GM18519 (cell line): ENCODE measurements around the gene APOM.

Source experiments
- ATAC-seq: cut with Tn5 transposase; IDR thresholded peaks from one replicate; pipeline ENCODE4 v1.9.1; 2021; ENCODE audit warnings: mild to moderate bottlenecking, moderate library complexity; ENCODE audit not compliant: unreplicated experiment, low FRiP score

Gene APOM

DNA sequence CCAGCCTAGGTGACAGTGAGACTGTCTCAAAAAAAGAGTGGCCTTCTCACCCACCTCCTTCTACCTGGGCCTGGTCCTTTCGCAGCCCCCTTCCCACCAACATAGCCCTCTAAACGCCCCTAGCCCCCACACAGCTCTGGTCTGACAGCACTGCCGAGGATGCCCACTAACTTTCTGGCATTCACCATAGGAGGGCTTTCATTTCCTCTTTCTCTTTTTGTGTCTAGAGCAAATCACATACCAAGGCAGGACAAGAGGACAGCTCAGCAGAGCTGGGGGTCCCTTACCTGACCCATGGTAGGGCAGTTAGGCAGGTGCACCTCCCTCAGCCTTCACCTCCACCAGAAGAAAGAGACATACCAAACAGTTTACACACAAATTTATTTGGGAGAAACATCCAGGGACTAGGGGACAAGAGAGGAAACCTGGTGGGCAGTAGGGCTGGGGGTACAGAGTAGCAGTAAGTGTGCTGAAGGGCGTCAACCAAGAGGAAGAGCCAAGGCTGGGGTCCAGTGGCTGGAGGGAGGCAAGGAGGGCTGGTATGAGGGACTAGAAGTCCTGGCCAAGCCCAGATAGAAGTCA is 20.7 kb downstream of the APOM start:
- ATAC-seq, result no peak

DNA sequence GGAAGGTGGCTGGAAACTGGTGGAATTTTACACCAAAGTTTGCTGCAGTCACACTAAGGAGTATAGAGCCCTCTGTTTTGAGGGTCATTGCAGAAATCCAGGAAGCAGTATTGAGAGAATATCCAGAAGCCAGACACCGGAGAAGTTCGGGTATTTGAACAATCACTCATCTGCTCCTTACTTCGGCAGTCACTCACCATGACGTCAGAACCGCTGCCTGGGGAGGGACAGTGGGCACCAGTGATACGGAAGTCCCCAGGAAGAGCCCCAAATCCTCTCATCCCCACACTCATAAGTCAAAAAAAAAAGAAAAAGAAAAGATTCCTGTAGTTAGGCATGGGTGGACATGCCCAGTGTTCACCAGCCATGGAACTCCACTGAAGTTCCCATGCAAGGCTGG is 21.2 kb downstream of the APOM start:
- no peak for ATAC-seq

DNA sequence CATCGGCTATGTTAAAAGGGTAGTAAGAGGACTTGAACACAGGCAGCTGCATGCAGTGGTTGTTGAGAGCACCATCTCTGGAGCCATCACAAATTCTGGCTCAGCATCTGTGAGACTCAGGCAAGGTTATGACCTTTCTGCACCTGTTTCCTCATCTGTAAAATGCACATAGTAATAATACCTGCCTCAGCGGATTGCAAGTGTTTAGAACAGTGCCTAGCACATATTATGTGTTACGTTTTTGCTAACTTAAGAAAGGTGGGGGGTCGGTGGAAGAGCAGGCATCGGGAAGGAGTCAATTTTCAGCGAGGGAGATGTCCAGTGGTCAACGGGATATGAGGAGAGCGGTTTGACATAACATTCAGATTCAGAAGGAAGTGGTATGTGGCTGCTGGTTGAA is 22.3 kb downstream of the APOM start:
- ATAC-seq, result no peak

DNA sequence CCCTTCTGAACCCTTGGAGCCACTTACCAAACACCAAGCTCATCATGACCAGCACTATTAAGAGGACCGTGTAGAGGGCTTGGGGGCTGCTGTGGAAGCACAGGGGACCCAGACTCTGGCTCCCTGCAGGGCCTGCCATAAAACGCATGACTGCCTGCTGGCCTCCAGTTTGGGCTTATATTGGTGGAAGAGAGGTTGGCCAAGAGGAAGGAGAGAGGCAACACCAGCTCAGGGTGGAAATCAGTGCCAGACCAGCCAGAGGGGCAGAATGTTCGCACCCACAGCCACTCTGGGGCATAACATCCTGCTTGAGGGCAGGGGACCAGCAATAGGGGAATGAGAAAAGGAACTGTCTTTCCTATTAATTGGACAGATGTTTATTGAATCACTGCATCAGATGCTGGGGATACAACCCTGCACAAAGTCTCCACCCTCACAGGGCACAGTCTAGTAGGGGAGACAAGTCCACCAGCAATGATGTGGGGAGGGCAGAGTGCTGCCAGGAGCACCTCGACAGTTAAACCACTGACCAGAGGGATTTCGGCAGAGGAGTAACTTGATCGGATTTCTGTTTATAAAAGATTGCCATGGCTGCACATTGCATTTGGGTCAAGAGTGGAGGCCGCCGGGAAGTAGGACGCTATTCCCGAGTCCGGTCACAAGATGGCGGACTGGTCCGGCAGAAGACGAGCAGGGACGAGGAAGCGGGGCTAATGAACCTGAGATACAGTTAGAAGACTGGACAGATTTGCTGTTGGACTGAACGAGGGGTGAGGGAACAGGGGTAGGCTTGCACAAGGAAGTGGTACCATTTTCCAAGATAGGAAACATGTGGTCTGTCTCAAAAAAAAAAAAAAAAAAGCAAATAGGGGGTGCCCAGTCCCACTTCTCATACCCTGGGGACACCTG is 24.8 kb downstream of the APOM start, which contains the start of gene LY6G5C:
Gene LY6G5C (minus strand): TSS at position 842 of the 909 bp plus-strand sequence. CDS start 694 bp downstream, at position 148.
- no peak for ATAC-seq

DNA sequence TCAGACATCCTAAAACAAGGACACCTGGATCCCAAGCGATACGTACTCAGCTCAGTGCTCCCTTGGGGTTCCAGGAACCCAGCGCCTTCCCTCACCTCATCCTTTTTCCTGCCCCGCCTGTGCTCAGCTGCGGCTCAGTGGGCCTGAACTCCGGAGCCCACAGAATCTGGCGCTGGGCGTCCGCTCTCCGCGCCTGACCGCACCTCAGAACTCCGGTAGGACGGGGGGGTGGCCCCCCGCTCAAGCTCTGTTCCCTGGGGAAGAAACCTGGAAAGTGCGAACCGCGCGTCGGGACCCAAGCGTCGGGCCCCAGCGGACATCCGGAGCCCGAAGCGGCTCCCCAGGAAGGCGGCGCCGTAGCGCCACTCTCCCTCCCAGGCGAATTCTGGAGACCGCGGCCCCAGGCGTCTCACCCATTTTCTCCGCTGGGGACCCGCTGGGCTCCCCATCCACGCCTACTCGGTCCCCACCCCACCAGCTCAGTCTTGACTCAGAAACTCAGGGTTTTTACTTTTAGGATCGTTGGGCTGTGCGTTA is 25.5 kb downstream of the APOM start:
- ATAC-seq, result no peak

DNA sequence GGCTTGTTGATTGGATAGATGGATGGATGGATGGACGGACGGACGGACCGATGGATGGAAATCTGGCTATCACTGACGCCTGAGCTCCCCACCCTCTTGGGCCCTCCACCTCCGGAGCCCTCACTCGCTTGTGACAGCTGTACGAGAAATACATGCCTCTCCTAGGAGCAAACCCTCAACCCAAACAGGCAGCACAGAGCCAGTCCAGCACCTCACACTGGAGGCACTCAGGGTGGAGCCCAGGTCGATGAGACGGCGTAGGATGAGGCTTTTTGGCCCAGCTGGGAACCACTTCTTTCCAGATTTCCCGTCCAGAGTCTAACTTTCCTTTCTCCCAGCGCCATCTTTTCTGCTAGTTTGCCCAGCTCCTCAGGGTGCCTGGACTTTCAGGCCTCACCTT is 27.9 kb downstream of the APOM start:
- ATAC-seq, result no peak

DNA sequence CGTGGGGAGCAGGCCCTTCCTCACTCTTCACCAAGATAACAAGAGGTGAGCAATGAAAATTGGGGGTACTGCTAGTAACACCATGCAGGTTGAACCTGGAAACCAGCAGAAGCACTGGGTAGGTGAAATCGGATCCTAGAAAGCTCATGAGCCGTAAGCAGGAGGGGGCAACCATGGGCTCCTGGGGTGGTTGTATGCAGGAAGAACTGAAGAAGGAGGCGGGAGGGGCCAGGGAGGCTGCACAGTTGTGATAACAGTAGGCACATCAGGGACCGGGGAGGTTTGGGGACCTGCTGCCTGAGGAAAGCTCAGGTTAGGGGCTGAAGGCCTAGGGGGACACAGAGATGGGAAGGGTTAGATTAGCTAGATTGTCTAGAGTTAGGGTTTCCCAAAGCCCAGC is 30.8 kb downstream of the APOM start:
- ATAC-seq, result no peak

GRCh38 chr6:31687321-31687720 is 31.6 kb downstream of the APOM start:
- ATAC-seq, result no peak

- no peak for ATAC-seq
These were observed 32.4 kb downstream of the APOM start for GRCh38 chr6:31687860-31688693.

DNA sequence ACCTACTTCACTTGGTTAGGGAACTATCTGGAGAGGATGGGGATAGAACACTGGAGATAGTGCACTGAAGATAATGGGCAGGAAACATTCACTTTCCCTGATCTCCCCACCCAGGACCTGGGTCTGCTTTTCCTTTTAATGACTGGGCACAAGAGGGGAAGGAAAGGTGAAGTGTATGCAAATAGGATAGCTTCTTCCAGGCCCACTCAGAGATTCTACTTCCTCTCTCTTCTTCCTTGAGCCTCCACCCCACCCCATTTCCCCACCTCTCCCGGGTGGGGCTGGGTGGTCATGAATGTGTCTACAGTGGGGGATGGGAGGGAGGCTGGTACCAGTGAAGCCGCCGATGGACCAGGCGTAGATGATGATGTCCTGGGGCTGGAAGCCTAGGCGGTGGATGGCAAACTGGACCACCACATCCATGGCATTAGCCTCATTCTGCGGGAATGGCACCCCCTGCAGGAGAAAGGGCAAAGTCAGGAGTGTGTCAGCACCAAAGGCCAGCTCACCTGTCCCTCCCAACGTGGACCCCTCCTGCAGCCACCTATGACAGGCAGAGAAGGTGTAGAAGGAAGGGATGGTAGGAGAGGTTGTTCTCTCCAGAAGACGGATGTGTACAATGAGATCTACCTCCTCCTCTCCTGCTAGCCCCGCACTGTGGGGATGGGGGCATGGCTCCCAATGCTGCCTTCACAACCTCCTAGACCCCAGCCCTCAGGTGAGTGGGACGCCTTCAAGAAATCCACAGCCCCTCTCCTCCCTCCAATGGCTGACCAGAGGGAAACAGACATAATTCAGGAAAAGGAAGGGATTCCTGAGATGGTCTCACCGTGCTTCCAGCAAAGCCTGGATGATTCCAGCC is 33.8 kb downstream of the APOM start:
- no peak for ATAC-seq

DNA sequence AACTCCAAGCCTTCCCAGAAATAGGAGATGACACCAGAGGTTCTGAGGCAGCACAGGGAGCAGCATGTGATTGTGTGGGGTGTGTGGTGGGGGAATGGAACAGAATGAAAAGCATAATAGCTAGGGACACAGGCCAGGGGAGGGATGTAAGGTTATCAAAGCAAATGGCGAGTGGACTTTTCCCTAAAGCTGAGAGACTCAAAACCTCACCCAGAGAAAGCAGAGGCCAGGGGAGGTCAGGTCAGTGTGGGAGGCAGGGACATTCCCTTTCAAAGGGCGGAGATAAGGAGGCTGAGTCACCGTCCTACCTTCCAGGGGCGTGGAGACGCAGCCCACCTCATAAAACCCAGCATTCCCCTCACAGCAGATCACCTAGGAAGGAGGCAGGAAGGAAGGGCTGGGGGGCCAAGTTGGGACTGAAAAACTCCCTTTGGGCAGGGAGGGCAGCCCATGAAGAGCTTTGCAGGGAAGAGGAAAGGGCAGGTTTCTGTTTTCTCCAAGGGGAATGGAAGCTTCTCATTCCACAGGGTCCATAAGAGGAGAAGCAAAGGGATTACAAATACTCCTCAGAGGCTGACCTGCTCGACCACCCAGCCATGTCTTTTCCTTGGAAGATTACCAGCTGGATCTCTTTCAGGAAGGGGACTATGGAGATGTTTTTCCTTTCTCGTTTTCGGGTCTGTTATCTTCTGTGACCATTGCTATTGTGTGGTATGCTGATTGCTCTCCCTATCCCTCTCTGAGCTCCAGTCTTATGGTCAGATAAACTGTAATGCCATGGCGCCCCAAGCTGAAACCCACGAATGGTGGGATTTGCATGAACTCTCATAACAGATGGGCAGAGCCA is 34.8 kb downstream of the APOM start:
- no peak for ATAC-seq

DNA sequence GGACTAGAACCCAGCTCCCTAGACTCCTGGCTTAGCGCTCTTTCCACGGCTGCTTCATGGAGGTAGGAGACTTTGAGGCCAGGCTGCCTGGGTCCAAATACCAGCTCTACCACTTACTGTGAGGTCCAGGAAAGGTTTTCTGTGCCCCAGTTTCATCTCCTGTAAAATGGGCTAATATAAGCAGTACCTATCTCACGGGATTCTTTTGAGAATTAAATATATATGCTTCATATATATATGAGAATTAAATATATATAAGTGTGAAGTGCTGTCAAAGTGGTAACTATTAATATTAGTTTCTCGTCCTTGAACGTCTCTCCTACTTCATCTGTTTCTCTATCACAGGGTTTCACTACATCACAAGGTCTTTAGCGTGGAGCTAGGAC is 35.4 kb downstream of the APOM start:
- ATAC-seq, result no peak

- ATAC-seq, result no peak
These were observed 35.9 kb downstream of the APOM start for GRCh38 chr6:31691564-31692108.

- no peak for ATAC-seq
These were observed 36.7 kb downstream of the APOM start for GRCh38 chr6:31692353-31692752.

GRCh38 chr6:31692886-31693285 is 37.2 kb downstream of the APOM start:
- no peak for ATAC-seq

- no peak for ATAC-seq
These were observed 37.8 kb downstream of the APOM start for GRCh38 chr6:31693535-31693934.

DNA sequence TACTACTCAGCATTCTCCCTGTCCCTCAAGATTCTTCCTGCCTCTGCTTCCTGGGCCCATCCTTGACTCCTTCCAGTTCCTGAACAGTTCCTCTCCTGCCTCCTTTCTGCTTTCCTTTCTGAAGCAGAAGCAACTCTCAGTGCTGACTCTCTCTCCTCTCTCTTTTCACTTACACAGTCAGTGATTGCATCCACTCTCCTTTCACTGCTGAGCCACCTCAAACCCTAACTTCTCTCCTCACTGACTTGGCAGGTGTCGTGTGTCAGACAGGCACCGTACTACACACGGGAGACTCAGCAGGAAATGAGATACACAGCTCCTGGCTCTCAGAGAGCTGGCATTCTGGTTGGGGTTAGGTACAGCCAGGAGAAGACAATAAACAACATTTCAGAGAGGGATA is 41.9 kb downstream of the APOM start:
- ATAC-seq, result no peak

DNA sequence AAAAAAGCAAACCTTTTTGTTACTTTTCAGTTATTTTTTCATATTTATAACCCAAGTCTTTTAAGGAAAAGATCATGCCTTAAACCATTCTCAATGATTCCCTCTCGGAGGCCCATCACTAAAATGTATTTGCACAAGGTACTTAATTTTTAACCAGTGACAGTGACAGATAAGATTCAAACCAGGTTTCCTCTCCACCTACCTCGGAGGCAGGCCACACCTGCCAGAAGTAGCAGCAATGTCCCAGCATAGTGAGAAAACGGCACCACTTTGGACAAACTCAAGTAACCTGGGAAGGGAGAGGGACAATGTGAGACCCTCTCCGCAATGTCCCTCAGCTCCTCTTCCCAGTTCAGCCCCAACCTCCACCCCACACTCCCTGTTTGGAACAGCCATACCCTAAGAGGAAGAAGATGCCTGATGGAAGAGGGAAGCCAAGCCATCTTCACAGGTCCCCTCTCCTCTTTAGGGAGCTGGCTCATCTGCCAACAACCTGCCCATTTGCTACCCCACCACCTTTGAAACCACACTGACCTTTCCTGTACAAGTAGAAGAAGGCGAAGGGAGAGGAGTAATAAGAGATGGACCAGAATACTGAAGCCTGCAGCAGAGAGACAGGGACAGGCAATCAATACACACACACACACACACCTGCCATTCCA is 45.2 kb downstream of the APOM start:
- ATAC-seq, result no peak
